ENCODE results near the gene UBE2N.

Gene UBE2N

GRCh38 chr12:93441617-93442410, at the start of gene UBE2N:
Gene UBE2N (minus strand): TSS chr12:93441947. CDS start chr12:93441884, 63 bp downstream.
- peak; percentile 95 for DNase-seq (ENCODE audit: low spot score)

- no peak for DNase-seq (ENCODE audit: low spot score)
Measured at GRCh38 chr12:93484315-93484981, 42.7 kb upstream of the UBE2N start.

GRCh38 chr12:93483151-93483807, 41.5 kb upstream of the UBE2N start:
- DNase-seq (ENCODE audit: low spot score): no peak

GRCh38 chr12:93482721-93483120, 41.0 kb upstream of the UBE2N start:
- no peak for DNase-seq (ENCODE audit: low spot score)

GRCh38 chr12:93476555-93476954, 34.8 kb upstream of the UBE2N start:
- DNase-seq (ENCODE audit: low spot score): no peak

- no peak for DNase-seq (ENCODE audit: low spot score)
Measured at GRCh38 chr12:93469386-93469785, 27.6 kb upstream of the UBE2N start.

GRCh38 chr12:93468008-93468371, 26.2 kb upstream of the UBE2N start:
- no peak for DNase-seq (ENCODE audit: low spot score)

GRCh38 chr12:93467351-93468007, 25.7 kb upstream of the UBE2N start, which contains the start of gene MRPL42:
Gene MRPL42 (plus strand): TSS chr12:93467514. CDS start chr12:93469286, 1,772 bp downstream.
- DNase-seq (ENCODE audit: low spot score): peak; percentile 84

GRCh38 chr12:93466625-93467350, 25.0 kb upstream of the UBE2N start:
- DNase-seq (ENCODE audit: low spot score): peak; percentile 10

GRCh38 chr12:93465841-93466240, 24.1 kb upstream of the UBE2N start:
- no peak for DNase-seq (ENCODE audit: low spot score)

- DNase-seq (ENCODE audit: low spot score): no peak
Measured at GRCh38 chr12:93461503-93461902, 19.8 kb upstream of the UBE2N start.

GRCh38 chr12:93460902-93461301, 19.2 kb upstream of the UBE2N start:
- no peak for DNase-seq (ENCODE audit: low spot score)

- DNase-seq (ENCODE audit: low spot score): no peak
Measured at GRCh38 chr12:93460003-93460402, 18.3 kb upstream of the UBE2N start.

GRCh38 chr12:93459097-93459496, 17.4 kb upstream of the UBE2N start:
- DNase-seq (ENCODE audit: low spot score): no peak

- DNase-seq (ENCODE audit: low spot score): no peak
Measured at GRCh38 chr12:93456077-93456476, 14.3 kb upstream of the UBE2N start.

- DNase-seq (ENCODE audit: low spot score): no peak
Measured at GRCh38 chr12:93453633-93454032, 11.9 kb upstream of the UBE2N start.

GRCh38 chr12:93451423-93452158, 9.8 kb upstream of the UBE2N start:
- no peak for DNase-seq (ENCODE audit: low spot score)

GRCh38 chr12:93449277-93449676, 7.5 kb upstream of the UBE2N start:
- no peak for DNase-seq (ENCODE audit: low spot score)

- DNase-seq (ENCODE audit: low spot score): no peak
Measured at GRCh38 chr12:93448796-93449195, 7.0 kb upstream of the UBE2N start.

GRCh38 chr12:93447555-93448290, 6.0 kb upstream of the UBE2N start:
- no peak for DNase-seq (ENCODE audit: low spot score)
